ENCODE measurements around the gene CASP2.

CASP2 gene

GRCh38 chr7:143296686-143297085 lies 8.5 kb downstream of the CASP2 start:
- no peak for DNase-seq (ENCODE audit: low spot score)

GRCh38 chr7:143299346-143299745 lies 11.2 kb downstream of the CASP2 start:
- DNase-seq (ENCODE audit: low spot score), result no peak

GRCh38 chr7:143299840-143300239 lies 11.7 kb downstream of the CASP2 start:
- DNase-seq (ENCODE audit: low spot score), result peak; percentile 78

GRCh38 chr7:143300959-143301935 lies 13.1 kb downstream of the CASP2 start:
- no peak for DNase-seq (ENCODE audit: low spot score)

GRCh38 chr7:143303733-143304132 lies 15.6 kb downstream of the CASP2 start:
- DNase-seq (ENCODE audit: low spot score), result no peak

- no peak for DNase-seq (ENCODE audit: low spot score)
Observed at GRCh38 chr7:143304938-143305337, 16.8 kb downstream of the CASP2 start.

- DNase-seq (ENCODE audit: low spot score), result peak; percentile 72
Observed at GRCh38 chr7:143305423-143306070, 17.4 kb downstream of the CASP2 start.

- DNase-seq (ENCODE audit: low spot score), result no peak
Observed at GRCh38 chr7:143308632-143309031, 20.5 kb downstream of the CASP2 start.

GRCh38 chr7:143314127-143314526 lies 26.0 kb downstream of the CASP2 start:
- no peak for DNase-seq (ENCODE audit: low spot score)

- DNase-seq (ENCODE audit: low spot score), result no peak
Observed at GRCh38 chr7:143315776-143316175, 27.6 kb downstream of the CASP2 start, which contains the start of gene CLCN1. Gene CLCN1 (plus strand): TSS chr7:143316111. CDS start chr7:143316213, 102 bp downstream.

- no peak for DNase-seq (ENCODE audit: low spot score)
Observed at GRCh38 chr7:143316492-143316891, 28.3 kb downstream of the CASP2 start.

GRCh38 chr7:143318661-143319060 lies 30.5 kb downstream of the CASP2 start:
- no peak for DNase-seq (ENCODE audit: low spot score)

GRCh38 chr7:143320620-143321019 lies 32.5 kb downstream of the CASP2 start:
- no peak for DNase-seq (ENCODE audit: low spot score)

GRCh38 chr7:143321242-143321641 lies 33.1 kb downstream of the CASP2 start:
- DNase-seq (ENCODE audit: low spot score), result no peak

GRCh38 chr7:143321734-143322133 lies 33.6 kb downstream of the CASP2 start:
- no peak for DNase-seq (ENCODE audit: low spot score)

- DNase-seq (ENCODE audit: low spot score), result no peak
Observed at GRCh38 chr7:143322760-143323633, 34.8 kb downstream of the CASP2 start.

- no peak for DNase-seq (ENCODE audit: low spot score)
Observed at GRCh38 chr7:143323653-143324052, 35.5 kb downstream of the CASP2 start.

GRCh38 chr7:143325240-143325639 lies 37.1 kb downstream of the CASP2 start:
- no peak for DNase-seq (ENCODE audit: low spot score)

GRCh38 chr7:143327903-143328302 lies 39.8 kb downstream of the CASP2 start:
- DNase-seq (ENCODE audit: low spot score), result no peak

GRCh38 chr7:143329471-143330170 lies 41.5 kb downstream of the CASP2 start:
- DNase-seq (ENCODE audit: low spot score), result no peak

- DNase-seq (ENCODE audit: low spot score), result no peak
Observed at GRCh38 chr7:143331179-143331801, 43.1 kb downstream of the CASP2 start.
